SU-DHL-6 (cell line): ENCODE results near the gene CDK5RAP2.

Source experiments
- CTCF ChIP-seq: fragments of 200-600 bp; sonication (generic); IDR thresholded peaks from one replicate; pipeline ENCODE4 v1.5.1; 2017; ENCODE audit warnings: antibody characterized with exemption, mild to moderate bottlenecking, low read length, moderate library complexity; ENCODE audit not compliant: insufficient read depth, poor library complexity, severe bottlenecking
- EZH2phosphoT487 ChIP-seq: fragments of 200-600 bp; sonication (generic), shearing (Covaris generic); conservative IDR thresholded peaks from 2 replicates; pipeline ENCODE4 v1.6.1; 2018; ENCODE audit warnings: mild to moderate bottlenecking, antibody characterized with exemption, low read length, moderate library complexity, mixed read lengths

DNA sequence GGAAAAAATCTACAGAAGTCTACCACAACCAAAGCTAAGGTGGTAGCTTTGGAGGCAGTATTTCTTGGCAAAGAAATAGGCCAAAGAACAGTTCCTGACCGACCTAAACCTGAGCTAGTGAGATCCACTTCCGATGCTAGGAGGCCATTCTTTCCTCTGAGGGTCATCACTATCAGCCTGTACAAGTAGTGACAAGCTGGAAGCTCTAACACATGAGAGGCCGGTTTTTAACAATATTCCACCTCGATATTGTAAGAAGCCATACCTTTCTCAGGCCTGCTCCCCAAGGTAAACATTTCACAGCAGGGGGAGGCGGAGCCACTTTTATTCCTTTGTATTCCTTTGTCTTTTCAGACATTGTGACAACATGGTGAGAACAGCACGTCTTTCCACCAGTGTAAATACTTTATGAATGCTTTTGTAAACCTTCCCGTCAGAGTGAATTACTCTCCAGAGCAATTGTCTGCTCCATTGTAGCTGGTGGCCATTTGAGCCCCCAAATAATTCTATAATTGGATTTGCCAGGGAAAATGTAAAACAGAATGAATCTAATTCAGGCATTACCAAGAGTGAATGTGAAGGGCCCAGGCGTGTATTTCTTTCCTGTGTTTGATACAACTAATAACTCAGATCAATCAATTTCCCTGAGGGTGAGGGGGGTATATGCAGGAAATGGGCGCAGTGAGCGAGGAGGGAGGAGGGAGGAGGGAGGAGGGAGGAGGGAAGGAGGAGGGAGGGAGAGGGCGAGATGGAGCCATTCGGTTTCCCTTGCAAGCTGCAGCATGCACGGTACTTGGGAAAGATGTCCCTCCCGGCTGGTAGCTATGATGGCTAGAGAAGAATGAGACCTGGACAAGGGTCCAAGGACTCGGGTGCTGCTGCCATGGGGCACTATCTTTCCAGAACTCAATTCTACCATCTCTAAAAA lies 166.6 kb downstream of the CDK5RAP2 start:
- no peak for TF ChIP-seq CTCF
- TF ChIP-seq EZH2phosphoT487 = no peak
